ENCODE results near the gene BCCIP. TPM values are rescaled to one million over a fixed set of nuclear protein-coding genes. Genes with fewer than 3 reads are reported as not detected.

The BCCIP gene
- total and polyA plus RNA-seq, 2 donors (not counting 1 experiment from before 2014, with no cell fraction given) = 10.5 to 40.7 TPM

DNA sequence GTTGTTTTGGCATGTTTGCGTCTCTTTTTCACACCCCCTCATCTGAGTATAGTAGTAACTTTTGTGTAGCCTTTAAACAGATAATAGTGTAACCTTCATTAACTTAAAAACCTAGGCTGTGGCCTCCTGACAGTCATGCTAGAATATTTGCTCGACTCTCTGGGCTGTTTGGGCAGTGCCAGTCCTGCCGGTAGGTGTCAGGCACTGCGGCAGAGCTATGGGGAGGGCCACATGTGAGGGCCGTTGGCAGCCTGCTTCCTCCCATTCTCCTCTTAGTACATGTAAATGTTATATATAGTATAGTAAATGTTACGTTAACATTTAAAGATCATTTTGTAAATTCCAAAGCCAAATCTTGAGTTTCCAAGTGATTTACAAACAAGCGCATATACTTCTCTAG lies 26.1 kb downstream of the BCCIP start:
- Histone ChIP-seq H3K4me3 (ENCODE audit: control extremely low read depth in 1 of 5, extremely low read depth in 1 of 5, insufficient read depth in 1 of 5, low read depth in 2 of 5, low read length in 4 of 5) (no peak overlapping the region), H2AFZ (ENCODE audit: insufficient read depth, low read depth, low read length, poor library complexity, severe bottlenecking) (no peak overlapping the region), H3K4me1 (ENCODE audit: control insufficient read depth in 2 of 2, insufficient read depth in 2 of 2, low read length in 2 of 2) (no peaks in the 10 kb centered on the region), H3K36me3 (replicated peaks in 1 of 2; ENCODE audit: control extremely low read depth in 1 of 2, control insufficient read depth in 1 of 2, extremely low read depth in 1 of 2, insufficient read depth in 2 of 2, low read length in 1 of 2) (peaks cover 0 to 16% of the 10 kb centered on the region in 2 experiments), H3K9me3 (ENCODE audit: control extremely low read depth in 1 of 3, control insufficient read depth in 2 of 3, insufficient read depth in 1 of 3, low read length in 2 of 3) (no peaks in the 10 kb centered on the region), H3K79me2 (ENCODE audit: control insufficient read depth, insufficient read depth, low read length) (no peaks in the 10 kb centered on the region), H3K4me2 (replicated peaks; ENCODE audit: low read depth, low read length, poor library complexity, severe bottlenecking) (no peak overlapping the region), H3K9ac (ENCODE audit: low read length) (no peak overlapping the region), H3K27ac (ENCODE audit: low read length in 2 of 2) (no peak overlapping the region), H3K27me3 (replicated peaks in 1 of 4; ENCODE audit: control extremely low read depth in 1 of 4, control insufficient read depth in 3 of 4, insufficient read depth in 4 of 4, low read length in 3 of 4) (no peaks in the 10 kb centered on the region), H4K20me1 (ENCODE audit: control insufficient read depth, insufficient read depth, low read length, poor library complexity, severe bottlenecking) (no peaks in the 10 kb centered on the region)
- intact Hi-C loops (cut with micrococcal nuclease) = no loop called here
- TF ChIP-seq, protein P1, sequence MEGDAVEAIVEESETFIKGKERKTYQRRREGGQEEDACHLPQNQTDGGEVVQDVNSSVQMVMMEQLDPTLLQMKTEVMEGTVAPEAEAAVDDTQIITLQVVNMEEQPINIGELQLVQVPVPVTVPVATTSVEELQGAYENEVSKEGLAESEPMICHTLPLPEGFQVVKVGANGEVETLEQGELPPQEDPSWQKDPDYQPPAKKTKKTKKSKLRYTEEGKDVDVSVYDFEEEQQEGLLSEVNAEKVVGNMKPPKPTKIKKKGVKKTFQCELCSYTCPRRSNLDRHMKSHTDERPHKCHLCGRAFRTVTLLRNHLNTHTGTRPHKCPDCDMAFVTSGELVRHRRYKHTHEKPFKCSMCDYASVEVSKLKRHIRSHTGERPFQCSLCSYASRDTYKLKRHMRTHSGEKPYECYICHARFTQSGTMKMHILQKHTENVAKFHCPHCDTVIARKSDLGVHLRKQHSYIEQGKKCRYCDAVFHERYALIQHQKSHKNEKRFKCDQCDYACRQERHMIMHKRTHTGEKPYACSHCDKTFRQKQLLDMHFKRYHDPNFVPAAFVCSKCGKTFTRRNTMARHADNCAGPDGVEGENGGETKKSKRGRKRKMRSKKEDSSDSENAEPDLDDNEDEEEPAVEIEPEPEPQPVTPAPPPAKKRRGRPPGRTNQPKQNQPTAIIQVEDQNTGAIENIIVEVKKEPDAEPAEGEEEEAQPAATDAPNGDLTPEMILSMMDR (IDR thresholded peaks at IDR 0.05) = no peak
- no peak for TF ChIP-seq EZH2 (IDR thresholded peaks at IDR 0.05; ENCODE audit: borderline replicate concordance, insufficient read depth, low read depth, low read length, poor library complexity, severe bottlenecking)
- Mint-ChIP-seq H3K9me3 (ENCODE audit: insufficient read depth) (no peaks in the 10 kb centered on the region), H3K4me3 (no peak overlapping the region), H3K27ac (no peak overlapping the region), H3K27me3 (no peaks in the 10 kb centered on the region), H3K4me1 (no peaks in the 10 kb centered on the region)
- DNase-seq (no peak), ATAC-seq (ENCODE audit: low read depth) (no peak)
- ChIA-PET POLR2A (no interaction called here), CTCF (no interaction called here)
- WGBS (ENCODE audit: insufficient coverage) = no CpG with 5 or more reads among the region's 7 CpGs

DNA sequence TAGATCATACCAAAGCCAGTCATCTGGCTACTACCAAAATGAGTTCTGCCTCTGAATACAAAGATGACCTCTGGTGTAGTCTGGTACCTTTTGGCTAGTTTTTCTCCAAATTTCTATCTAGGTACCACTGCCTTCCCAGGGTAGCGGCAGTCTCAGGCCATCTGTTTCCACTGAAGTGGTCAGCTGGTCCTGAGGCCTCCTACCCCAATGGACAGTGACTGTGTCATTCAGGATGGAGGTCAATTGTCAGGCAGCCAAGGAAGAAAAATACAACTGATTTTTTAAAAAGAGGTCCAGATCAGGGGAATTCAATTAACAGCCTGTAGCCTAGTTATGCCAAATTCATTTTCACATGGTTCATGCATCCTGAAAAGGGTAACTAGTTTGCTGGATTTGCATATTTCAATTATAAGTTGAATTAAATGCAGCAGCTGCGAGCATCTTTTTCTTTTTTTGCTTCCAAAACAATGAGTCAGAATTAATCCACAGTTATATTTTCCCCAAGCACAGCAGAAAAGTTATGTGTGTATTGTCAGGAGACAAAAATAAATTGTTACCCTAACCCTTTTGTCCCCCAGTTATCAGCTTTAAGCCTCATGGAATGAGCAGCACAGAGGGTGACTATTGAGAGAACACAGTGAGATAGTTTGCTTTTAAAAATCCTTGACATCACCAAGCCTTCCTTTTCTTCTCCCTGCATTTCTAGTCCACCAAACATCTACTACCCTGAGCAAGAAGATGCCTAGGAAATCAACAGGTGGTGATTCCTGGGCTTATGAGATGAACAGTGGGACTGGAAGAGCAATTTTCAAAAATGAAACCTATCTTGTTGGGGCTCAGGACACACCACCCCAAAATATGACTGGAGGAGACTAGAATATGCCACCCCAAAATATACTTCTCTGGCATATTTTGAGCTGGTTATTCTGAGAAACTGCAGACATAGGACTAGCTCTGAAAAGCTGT lies 27.7 kb downstream of the BCCIP start:
- H3K27ac Mint-ChIP-seq = no peak overlapping the region
- no peaks in the 10 kb centered on the region for H3K79me2 ChIP-seq (ENCODE audit: control insufficient read depth, insufficient read depth, low read length)
- H3K4me3 ChIP-seq (ENCODE audit: control extremely low read depth in 1 of 5, extremely low read depth in 1 of 5, insufficient read depth in 1 of 5, low read depth in 2 of 5, low read length in 4 of 5) = no peak overlapping the region
- TF ChIP-seq, protein P1 (IDR thresholded peaks at IDR 0.05) = no peak
- TF ChIP-seq EZH2 (IDR thresholded peaks at IDR 0.05; ENCODE audit: borderline replicate concordance, insufficient read depth, low read depth, low read length, poor library complexity, severe bottlenecking) = no peak
- H4K20me1 ChIP-seq (ENCODE audit: control insufficient read depth, insufficient read depth, low read length, poor library complexity, severe bottlenecking) = no peaks in the 10 kb centered on the region
- H2AFZ ChIP-seq (ENCODE audit: insufficient read depth, low read depth, low read length, poor library complexity, severe bottlenecking) = no peak overlapping the region
- H3K9me3 Mint-ChIP-seq (ENCODE audit: insufficient read depth) = no peaks in the 10 kb centered on the region
- H3K36me3 ChIP-seq (replicated peaks in 1 of 2; ENCODE audit: control extremely low read depth in 1 of 2, control insufficient read depth in 1 of 2, extremely low read depth in 1 of 2, insufficient read depth in 2 of 2, low read length in 1 of 2) = peaks cover 0 to 14% of the 10 kb centered on the region in 2 experiments
- no peak overlapping the region for H3K9ac ChIP-seq (ENCODE audit: low read length)
- H3K4me2 ChIP-seq (replicated peaks; ENCODE audit: low read depth, low read length, poor library complexity, severe bottlenecking) = no peak overlapping the region
- no peak for DNase-seq
- ATAC-seq (ENCODE audit: low read depth) = no peak
- WGBS (ENCODE audit: insufficient coverage) = no CpG with 5 or more reads among the region's 2 CpGs
- POLR2A ChIA-PET = no interaction called here
- no peaks in the 10 kb centered on the region for H3K4me1 Mint-ChIP-seq
- intact Hi-C loops (cut with micrococcal nuclease) = no loop called here
- no peak overlapping the region for H3K27ac ChIP-seq (ENCODE audit: low read length in 2 of 2)
- CTCF ChIA-PET = interaction anchor here (1.4 kb wide), 1 partner anchor 9 kb away, joined by 3 read pairs; no protein-coding TSS in a partner anchor
- H3K27me3 Mint-ChIP-seq = no peaks in the 10 kb centered on the region
- no peaks in the 10 kb centered on the region for H3K9me3 ChIP-seq (ENCODE audit: control extremely low read depth in 1 of 3, control insufficient read depth in 2 of 3, insufficient read depth in 1 of 3, low read length in 2 of 3)
- H3K4me1 ChIP-seq (ENCODE audit: control insufficient read depth in 2 of 2, insufficient read depth in 2 of 2, low read length in 2 of 2) = no peaks in the 10 kb centered on the region
- no peaks in the 10 kb centered on the region for H3K27me3 ChIP-seq (replicated peaks in 1 of 4; ENCODE audit: control extremely low read depth in 1 of 4, control insufficient read depth in 3 of 4, insufficient read depth in 4 of 4, low read length in 3 of 4)
- no peak overlapping the region for H3K4me3 Mint-ChIP-seq

All from B cell (primary cell).